ENCODE results near the gene FAM209B. TPM values are rescaled to one million over a fixed set of nuclear protein-coding genes. Genes with fewer than 3 reads are reported as not detected.
"Not testable (repeated sequence)": the region's sequence is repeated elsewhere in the genome, so short reads cannot be mapped to it uniquely, and the experiment has no call there.

FAM209B gene
- total and polyA plus RNA-seq, 7 experiments from 2014 or later, result 0.59 to 3.9 (median 2.8) TPM; not detected in 1

DNA sequence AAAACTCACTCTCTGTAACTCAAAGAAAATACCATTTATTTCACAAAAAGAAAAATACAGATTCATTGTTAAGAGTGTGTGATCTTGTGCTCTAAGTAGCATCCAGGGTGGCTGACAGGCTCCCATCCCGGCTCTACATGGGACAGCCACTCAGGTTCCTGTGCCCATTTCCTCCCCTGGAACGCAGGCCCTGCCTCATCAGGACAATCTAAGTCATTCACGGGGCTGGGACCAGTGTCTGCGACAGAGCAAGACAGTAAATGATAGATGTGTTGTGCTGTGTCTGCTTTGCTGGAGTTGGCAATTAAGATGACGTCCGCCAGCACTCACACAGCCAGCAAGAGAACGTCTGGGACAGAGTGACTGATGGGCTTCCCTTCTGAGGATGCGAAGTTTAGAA, 15.4 kb upstream of the FAM209B start:
- Histone ChIP-seq H3K27me3 (ENCODE audit: control insufficient read depth in 2 of 2, insufficient read depth in 2 of 2, low read length in 2 of 2) (no peaks in the 10 kb centered on the region), H3K27ac (ENCODE audit: low read depth, low read length) (no peak overlapping the region), H3K4me1 (ENCODE audit: control insufficient read depth in 2 of 2, insufficient read depth in 2 of 2, low read length in 2 of 2) (no peaks in the 10 kb centered on the region), H3K36me3 (ENCODE audit: control insufficient read depth in 2 of 3, insufficient read depth in 3 of 3, low read length in 3 of 3) (peaks cover 14 to 62% (median 20%) of the 10 kb centered on the region in 3 experiments), H3K9me3 (ENCODE audit: control insufficient read depth in 2 of 3, low read length in 3 of 3) (peaks cover 0 to 39% (median 5%) of the 10 kb centered on the region in 3 experiments), H3K4me3 (ENCODE audit: low read length) (no peak overlapping the region)
- DNase-seq (no peak), ATAC-seq (no peak)
- ChIA-PET CTCF (no interaction called here), POLR2A (no interaction called here)
- intact Hi-C loops (cut with micrococcal nuclease), result loop anchor here in 1 of 2 donors (5.0 kb wide), 1 partner anchor 270 kb away; the partner anchor contains the start of gene MC3R
- no peak overlapping the region for H3K4me3 Mint-ChIP-seq
- peaks cover 0 to 16% (median 3%) of the 10 kb centered on the region in 7 donors for H3K4me1 Mint-ChIP-seq
- H3K9me3 Mint-ChIP-seq, result peaks cover 0 to 46% (median 18%) of the 10 kb centered on the region in 11 donors
- peaks cover 29 to 85% (median 55%) of the 10 kb centered on the region in 5 donors for H3K36me3 Mint-ChIP-seq
- no peaks in the 10 kb centered on the region for H3K27me3 Mint-ChIP-seq
- H3K27ac Mint-ChIP-seq, result no peak overlapping the region

GRCh38 chr20:56518126-56518525, 14.9 kb upstream of the FAM209B start:
- no peak for ATAC-seq
- no peak overlapping the region for H3K27ac ChIP-seq (ENCODE audit: low read depth, low read length)
- peaks cover 0 to 39% (median 5%) of the 10 kb centered on the region in 3 experiments for H3K9me3 ChIP-seq (ENCODE audit: control insufficient read depth in 2 of 3, low read length in 3 of 3)
- ChIA-PET CTCF (no interaction called here), POLR2A (no interaction called here)
- H3K27ac Mint-ChIP-seq, result no peak overlapping the region
- H3K9me3 Mint-ChIP-seq, result peaks cover 0 to 51% (median 19%) of the 10 kb centered on the region in 11 donors
- DNase-seq, result no peak
- peaks cover under 1 to 20% (median 8%) of the 10 kb centered on the region in 7 donors for H3K4me1 Mint-ChIP-seq
- intact Hi-C loops (cut with micrococcal nuclease), result loop anchor here in 1 of 2 donors (5.0 kb wide), 1 partner anchor 271 kb away; the partner anchor contains the start of gene MC3R
- H3K27me3 Mint-ChIP-seq, result no peaks in the 10 kb centered on the region
- H3K4me1 ChIP-seq (ENCODE audit: control insufficient read depth in 2 of 2, insufficient read depth in 2 of 2, low read length in 2 of 2), result peaks cover 0 to 3% of the 10 kb centered on the region in 2 donors
- no peak overlapping the region for H3K4me3 ChIP-seq (ENCODE audit: low read length)
- H3K27me3 ChIP-seq (ENCODE audit: control insufficient read depth in 2 of 2, insufficient read depth in 2 of 2, low read length in 2 of 2), result no peaks in the 10 kb centered on the region
- no peak overlapping the region for H3K4me3 Mint-ChIP-seq
- peaks cover 29 to 81% (median 56%) of the 10 kb centered on the region in 5 donors for H3K36me3 Mint-ChIP-seq
- peaks cover 14 to 57% (median 20%) of the 10 kb centered on the region in 3 experiments for H3K36me3 ChIP-seq (ENCODE audit: control insufficient read depth in 2 of 3, insufficient read depth in 3 of 3, low read length in 3 of 3)

- Histone ChIP-seq H3K4me3 (ENCODE audit: low read length) (no peak overlapping the region), H3K4me1 (ENCODE audit: control insufficient read depth in 2 of 2, insufficient read depth in 2 of 2, low read length in 2 of 2) (peaks cover 0 to 7% of the 10 kb centered on the region in 2 donors), H3K27ac (ENCODE audit: low read depth, low read length) (no peak overlapping the region), H3K36me3 (ENCODE audit: control insufficient read depth in 2 of 3, insufficient read depth in 3 of 3, low read length in 3 of 3) (peaks cover 14 to 50% (median 20%) of the 10 kb centered on the region in 3 experiments), H3K9me3 (ENCODE audit: control insufficient read depth in 2 of 3, low read length in 3 of 3) (peaks cover 0 to 39% (median 5%) of the 10 kb centered on the region in 3 experiments), H3K27me3 (ENCODE audit: control insufficient read depth in 2 of 2, insufficient read depth in 2 of 2, low read length in 2 of 2) (no peaks in the 10 kb centered on the region)
- peak overlapping the region in 1 of 10 donors; percentile 16 for H3K4me3 Mint-ChIP-seq
- DNase-seq (no peak), ATAC-seq (no peak)
- ChIA-PET CTCF (interaction anchor here (0.6 kb wide), 1 partner anchor 316 kb away, joined by 3 read pairs; no protein-coding TSS in a partner anchor), POLR2A (no interaction called here)
- H3K27ac Mint-ChIP-seq, result peak overlapping the region in 1 of 9 donors; percentile 14
- H3K36me3 Mint-ChIP-seq, result peaks cover 29 to 74% (median 57%) of the 10 kb centered on the region in 5 donors
- intact Hi-C loops (cut with micrococcal nuclease), result loop anchor here in 1 of 2 donors (5.0 kb wide), 1 partner anchor 272 kb away; the partner anchor contains the start of gene MC3R
- H3K4me1 Mint-ChIP-seq, result peaks cover 3 to 27% (median 15%) of the 10 kb centered on the region in 7 donors
- H3K27me3 Mint-ChIP-seq, result no peaks in the 10 kb centered on the region
- H3K9me3 Mint-ChIP-seq, result peaks cover 0 to 54% (median 20%) of the 10 kb centered on the region in 11 donors
Observed at GRCh38 chr20:56518721-56519398, 14.2 kb upstream of the FAM209B start.

- peaks cover 0 to 39% (median 5%) of the 10 kb centered on the region in 3 experiments for H3K9me3 ChIP-seq (ENCODE audit: control insufficient read depth in 2 of 3, low read length in 3 of 3)
- H3K4me1 ChIP-seq (ENCODE audit: control insufficient read depth in 2 of 2, insufficient read depth in 2 of 2, low read length in 2 of 2), result peaks cover 0 to 7% of the 10 kb centered on the region in 2 donors
- DNase-seq (no peak), ATAC-seq (no peak)
- Mint-ChIP-seq H3K9me3 (peaks cover 0 to 54% (median 20%) of the 10 kb centered on the region in 11 donors), H3K27me3 (no peaks in the 10 kb centered on the region), H3K4me1 (peaks cover 3 to 29% (median 18%) of the 10 kb centered on the region in 7 donors), H3K27ac (no peak overlapping the region), H3K36me3 (peaks cover 29 to 70% (median 57%) of the 10 kb centered on the region in 5 donors), H3K4me3 (no peak overlapping the region)
- no peak overlapping the region for H3K4me3 ChIP-seq (ENCODE audit: low read length)
- H3K27ac ChIP-seq (ENCODE audit: low read depth, low read length), result no peak overlapping the region
- peaks cover 14 to 46% (median 20%) of the 10 kb centered on the region in 3 experiments for H3K36me3 ChIP-seq (ENCODE audit: control insufficient read depth in 2 of 3, insufficient read depth in 3 of 3, low read length in 3 of 3)
- intact Hi-C loops (cut with micrococcal nuclease), result loop anchor here in 1 of 2 donors (5.0 kb wide), 1 partner anchor 272 kb away; the partner anchor contains the start of gene MC3R
- ChIA-PET CTCF (interaction anchor here (0.6 kb wide), 1 partner anchor 317 kb away, joined by 3 read pairs; no protein-coding TSS in a partner anchor), POLR2A (no interaction called here)
- no peaks in the 10 kb centered on the region for H3K27me3 ChIP-seq (ENCODE audit: control insufficient read depth in 2 of 2, insufficient read depth in 2 of 2, low read length in 2 of 2)
Observed at GRCh38 chr20:56519551-56519950, 13.5 kb upstream of the FAM209B start.

- no peak overlapping the region for H3K4me3 Mint-ChIP-seq
- intact Hi-C loops (cut with micrococcal nuclease), result loop anchor here in 1 of 2 donors (5.0 kb wide), 1 partner anchor 53 kb away; the partner anchor contains the start of gene RTF2
- H3K9me3 Mint-ChIP-seq, result peaks cover 0 to 54% (median 20%) of the 10 kb centered on the region in 11 donors
- Histone ChIP-seq H3K9me3 (ENCODE audit: control insufficient read depth in 2 of 3, low read length in 3 of 3) (peaks cover 0 to 39% (median 5%) of the 10 kb centered on the region in 3 experiments), H3K27ac (ENCODE audit: low read depth, low read length) (no peak overlapping the region), H3K4me1 (ENCODE audit: control insufficient read depth in 2 of 2, insufficient read depth in 2 of 2, low read length in 2 of 2) (peaks cover 0 to 7% of the 10 kb centered on the region in 2 donors), H3K27me3 (ENCODE audit: control insufficient read depth in 2 of 2, insufficient read depth in 2 of 2, low read length in 2 of 2) (no peaks in the 10 kb centered on the region), H3K36me3 (ENCODE audit: control insufficient read depth in 2 of 3, insufficient read depth in 3 of 3, low read length in 3 of 3) (peaks cover 14 to 46% (median 20%) of the 10 kb centered on the region in 3 experiments), H3K4me3 (ENCODE audit: low read length) (no peak overlapping the region)
- CTCF ChIA-PET, result no interaction called here
- DNase-seq (no peak), ATAC-seq (no peak)
- no peaks in the 10 kb centered on the region for H3K27me3 Mint-ChIP-seq
- POLR2A ChIA-PET, result no interaction called here
- H3K4me1 Mint-ChIP-seq, result peaks cover 3 to 32% (median 20%) of the 10 kb centered on the region in 7 donors
- peak overlapping the region in 1 of 9 donors; percentile 19 for H3K27ac Mint-ChIP-seq
- H3K36me3 Mint-ChIP-seq, result peaks cover 29 to 67% (median 57%) of the 10 kb centered on the region in 5 donors
Observed at GRCh38 chr20:56520180-56520579, 12.9 kb upstream of the FAM209B start.

DNA sequence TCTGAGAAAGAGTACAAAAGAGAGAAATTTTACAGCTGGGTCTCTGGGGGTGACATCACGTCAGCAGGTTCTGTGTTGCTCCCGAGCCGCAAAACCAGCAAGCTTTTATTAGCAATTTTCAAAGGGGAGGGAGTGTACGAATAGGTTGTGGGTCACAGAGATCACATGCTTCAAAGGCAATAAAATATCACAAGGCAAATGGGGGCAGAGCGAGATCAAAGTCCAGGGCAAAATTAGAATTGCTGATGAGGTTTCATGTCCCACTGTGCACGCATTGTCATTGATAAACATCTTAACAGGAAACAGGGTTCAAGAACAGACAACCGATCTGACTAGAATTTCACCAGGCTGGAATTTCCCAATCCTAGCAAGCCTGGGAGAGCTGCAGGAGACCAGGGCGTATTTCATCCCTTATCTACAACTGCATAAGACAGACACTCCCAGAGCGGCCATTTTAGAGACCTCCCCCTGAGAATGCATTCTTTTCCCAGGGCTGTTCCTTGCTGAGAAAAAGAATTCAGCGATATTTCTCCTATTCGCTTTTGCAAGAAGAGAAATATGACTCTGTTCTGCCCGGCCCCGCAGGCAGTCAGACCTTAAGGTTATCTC, 12.2 kb upstream of the FAM209B start:
- H3K4me1 ChIP-seq (ENCODE audit: control insufficient read depth in 2 of 2, insufficient read depth in 2 of 2, low read length in 2 of 2); POLR2A ChIA-PET; CTCF ChIA-PET; H3K27ac ChIP-seq (ENCODE audit: low read depth, low read length); H3K27me3 Mint-ChIP-seq; H3K4me3 ChIP-seq (ENCODE audit: low read length); ATAC-seq; H3K27me3 ChIP-seq (ENCODE audit: control insufficient read depth in 2 of 2, insufficient read depth in 2 of 2, low read length in 2 of 2): not testable (repeated sequence)
- intact Hi-C loops (cut with micrococcal nuclease), result loop anchor here in 1 of 2 donors (5.0 kb wide), 1 partner anchor 54 kb away; the partner anchor contains the start of gene RTF2
- peaks cover 0 to 39% (median 5%) of the 10 kb centered on the region in 3 experiments for H3K9me3 ChIP-seq (ENCODE audit: control insufficient read depth in 2 of 3, low read length in 3 of 3)
- Mint-ChIP-seq H3K4me1 (peaks cover 3 to 27% (median 20%) of the 10 kb centered on the region in 7 donors), H3K9me3 (peaks cover 0 to 54% (median 20%) of the 10 kb centered on the region in 11 donors), H3K27ac (peak overlapping the region in 2 of 9 donors; percentile 31 to 65), H3K4me3 (peak overlapping the region in 2 of 10 donors; percentile 12 to 39), H3K36me3 (peaks cover 29 to 66% (median 57%) of the 10 kb centered on the region in 5 donors)
- H3K36me3 ChIP-seq (ENCODE audit: control insufficient read depth in 2 of 3, insufficient read depth in 3 of 3, low read length in 3 of 3), result peaks cover 14 to 46% (median 20%) of the 10 kb centered on the region in 3 experiments
- peak in 1 of 9 donors; percentile 5 for DNase-seq
